Measurements from ENCODE around the gene FAM53B. TPM values are rescaled to one million over a fixed set of nuclear protein-coding genes. Genes with fewer than 3 reads are reported as not detected.

The FAM53B gene
- polyA plus RNA-seq, 1 experiment, result 3.9 TPM

GRCh38 chr10:124704428-124705380 is 39.5 kb downstream of the FAM53B start:
- DNase-seq (ENCODE audit: low read depth), result no peak
- H3K36me3 ChIP-seq (ENCODE audit: control insufficient read depth, insufficient read depth, low read length), result peaks cover 9% of the 10 kb centered on the region
- no peak for TF ChIP-seq CTCF (IDR thresholded peaks at IDR 0.05; ENCODE audit: insufficient read depth, low read depth, low read length)
- CTCF ChIA-PET, result interaction anchor here (1.1 kb wide), 1 partner anchor 37 kb away, joined by 5 read pairs; no protein-coding TSS in a partner anchor
- no peaks in the 10 kb centered on the region for H3K27me3 ChIP-seq (ENCODE audit: control insufficient read depth, insufficient read depth, low read length)
- POLR2A ChIA-PET, result no interaction called here
- H3K4me3 ChIP-seq (ENCODE audit: low read depth, low read length), result no peak overlapping the region

GRCh38 chr10:124703778-124704427 is 40.3 kb downstream of the FAM53B start:
- POLR2A ChIA-PET, result no interaction called here
- CTCF ChIA-PET, result interaction anchor here (1.1 kb wide), 1 partner anchor 37 kb away, joined by 5 read pairs; no protein-coding TSS in a partner anchor

GRCh38 chr10:124703372-124703771 is 40.8 kb downstream of the FAM53B start:
- TF ChIP-seq CTCF (IDR thresholded peaks at IDR 0.05; ENCODE audit: insufficient read depth, low read depth, low read length), result no peak
- ChIA-PET CTCF (interaction anchor here (1.1 kb wide), 1 partner anchor 38 kb away, joined by 5 read pairs; no protein-coding TSS in a partner anchor), POLR2A (no interaction called here)
- H3K4me3 ChIP-seq (ENCODE audit: low read depth, low read length), result no peak overlapping the region
- no peak for DNase-seq (ENCODE audit: low read depth)
- peaks cover 9% of the 10 kb centered on the region for H3K36me3 ChIP-seq (ENCODE audit: control insufficient read depth, insufficient read depth, low read length)
- H3K27me3 ChIP-seq (ENCODE audit: control insufficient read depth, insufficient read depth, low read length), result no peaks in the 10 kb centered on the region

More at GRCh38 chr10:124703778-124704427, 40.3 kb downstream of the FAM53B start:
- Histone ChIP-seq H3K36me3 (ENCODE audit: control insufficient read depth, insufficient read depth, low read length) (peaks cover 9% of the 10 kb centered on the region), H3K27me3 (ENCODE audit: control insufficient read depth, insufficient read depth, low read length) (no peaks in the 10 kb centered on the region), H3K4me3 (ENCODE audit: low read depth, low read length) (no peak overlapping the region)
- TF ChIP-seq CTCF (IDR thresholded peaks at IDR 0.05; ENCODE audit: insufficient read depth, low read depth, low read length), result no peak
- DNase-seq (ENCODE audit: low read depth), result no peak

GRCh38 chr10:124701881-124702656 is 42.1 kb downstream of the FAM53B start:
- POLR2A ChIA-PET, result no interaction called here
- CTCF ChIA-PET, result interaction anchor here (1.3 to 1.7 kb wide), 3 partner anchors 13 to 161 kb away, joined by 3 to 7 read pairs (median 4); no protein-coding TSS in a partner anchor
- Histone ChIP-seq H3K4me3 (ENCODE audit: low read depth, low read length) (no peak overlapping the region), H3K36me3 (ENCODE audit: control insufficient read depth, insufficient read depth, low read length) (peaks cover 9% of the 10 kb centered on the region), H3K27me3 (ENCODE audit: control insufficient read depth, insufficient read depth, low read length) (no peaks in the 10 kb centered on the region)
- no peak for DNase-seq (ENCODE audit: low read depth)
- TF ChIP-seq CTCF (IDR thresholded peaks at IDR 0.05; ENCODE audit: insufficient read depth, low read depth, low read length), result no peak

All from BJ (cell line).